H1 (cell line): ENCODE measurements around the gene FGF6.

ENCODE experiments used
- ASH2L ChIP-seq: fragments of 200-600, 300-600 bp; sonication (generic); IDR thresholded peaks from one replicate; pipeline ENCODE4 v1.7.1; 2017; ENCODE audit warnings: low read length
- CTCF ChIP-seq, 3 experiments: IDR thresholded peaks; 1 replicate in 2 of 3; 2 replicates in 1 of 3; pipeline versions ENCODE4 v1.5.1 to v1.6.1; 2011; ENCODE audit warnings: low read length in 3 of 3, mild to moderate bottlenecking in 3 of 3, inconsistent platforms in 2 of 3, low read depth in 1 of 3, moderate library complexity in 1 of 3; ENCODE audit not compliant: insufficient read depth in 1 of 3; ENCODE audit errors: control extremely low read depth in 1 of 3
- E2F6 ChIP-seq: IDR thresholded peaks from 2 replicates; pipeline ENCODE4 v1.6.1; 2012; ENCODE audit warnings: inconsistent platforms
- POLR2A ChIP-seq, 2 experiments: IDR thresholded peaks; 1 replicate in 1 of 2; 2 replicates in 1 of 2; pipeline ENCODE4 v1.6.1; 2011; ENCODE audit warnings: low read depth in 2 of 2, low read length in 2 of 2, mild to moderate bottlenecking in 2 of 2; ENCODE audit errors: control extremely low read depth in 1 of 2
- POLR2AphosphoS5 ChIP-seq: IDR thresholded peaks from 2 replicates; pipeline ENCODE4 v1.6.1; 2011; ENCODE audit warnings: low read depth, low read length
- RAD21 ChIP-seq, 2 experiments: IDR thresholded peaks in 1 of 2; conservative IDR thresholded peaks in 1 of 2; 2 replicates each; pipeline ENCODE4 v1.6.1; 2011; ENCODE audit warnings: low read depth in 2 of 2, low read length in 2 of 2, improper control_type of control experiment in 1 of 2, inconsistent platforms in 1 of 2, mild to moderate bottlenecking in 1 of 2, moderate library complexity in 1 of 2
- SP1 ChIP-seq: IDR thresholded peaks from 2 replicates; pipeline ENCODE4 v1.6.1; 2011; ENCODE audit warnings: low read depth, low read length
- SP2 ChIP-seq: IDR thresholded peaks from 2 replicates; pipeline ENCODE4 v1.6.1; 2012; ENCODE audit warnings: mild to moderate bottlenecking, low read length, inconsistent platforms
- TBP ChIP-seq: IDR thresholded peaks from 2 replicates; pipeline ENCODE4 v1.6.1; 2011; ENCODE audit warnings: low read depth, low read length, improper control_type of control experiment
- USF2 ChIP-seq: IDR thresholded peaks from 2 replicates; pipeline ENCODE4 v1.6.1; 2011; ENCODE audit warnings: low read length, improper control_type of control experiment

GRCh38 chr12:4422985-4423384, 22.6 kb downstream of the FGF6 start:
- TF ChIP-seq ASH2L (no peak), CTCF (IDR thresholded peaks at IDR 0.05; ENCODE audit: control extremely low read depth in 1 of 3, insufficient read depth in 1 of 3, low read depth in 1 of 3, low read length in 3 of 3) (no peak), RAD21 (IDR thresholded peaks at IDR 0.05 in 1 of 2, conservative IDR thresholded peaks at IDR 0.05 in 1 of 2; ENCODE audit: low read depth in 2 of 2, low read length in 2 of 2) (no peak), POLR2AphosphoS5 (no peak), SP2 (no peak), SP1 (no peak), E2F6 (no peak), USF2 (no peak), POLR2A (IDR thresholded peaks at IDR 0.05; ENCODE audit: control extremely low read depth in 1 of 2, low read depth in 2 of 2, low read length in 2 of 2) (no peak), TBP (no peak)
